PC-9 (cell line): ENCODE data around the gene LCN6. TPM values are rescaled to one million over a fixed set of nuclear protein-coding genes. Genes with fewer than 3 reads are reported as not detected.
A peak's percentile ranks its signal among the peaks of the same experiment; 100 is the strongest.

Experiments used
- BruUV-seq: library from RNA; stranded (reverse); fragments of 400-500 nt; replicated peaks from 2 replicates; lab custom pipeline; 2021; lab: Mats Ljungman, UMichigan
- CTCF ChIA-PET: fragments of 300-600 bp; sonication (Branson Sonifier 250); formaldehyde crosslinking; loops from one replicate; lab custom pipeline; 2022; ENCODE audit warnings: antibody characterized with exemption; lab: Charles Lee
- POLR2A ChIA-PET: fragments of 300-600 bp; sonication (Branson Sonifier 250); formaldehyde crosslinking; loops from one replicate; lab custom pipeline; 2022; ENCODE audit warnings: antibody characterized with exemption; ENCODE audit not compliant: unreplicated experiment; lab: Charles Lee
- DNase-seq, 2 experiments: peaks; one replicate each; pipeline versions ENCODE4 v3.0.0 to v3.0.0-alpha.2; 2015 to 2022; ENCODE audit warnings: mixed read lengths in 1 of 2
- H2AFZ ChIP-seq: fragments of 200-600 bp; sonication (generic); 2 replicates; pipeline ENCODE4 v1.8.1; 2017; ENCODE audit warnings: antibody characterized with exemption
- H3F3A ChIP-seq: fragments of 200-600 bp; sonication (generic); 2 replicates; pipeline ENCODE4 v1.8.1; 2017; ENCODE audit warnings: antibody characterized with exemption, mild to moderate bottlenecking, low read depth; ENCODE audit not compliant: insufficient read depth
- H3K27ac ChIP-seq: fragments of 200-600 bp; sonication (generic); 2 replicates; pipeline ENCODE4 v1.6.1; 2016; ENCODE audit warnings: mixed run types
- H3K27me3 ChIP-seq: fragments of 200-600 bp; sonication (generic); 2 replicates; pipeline ENCODE4 v1.6.1; 2016; ENCODE audit warnings: low read depth, mixed run types; ENCODE audit not compliant: insufficient read depth
- H3K36me3 ChIP-seq: fragments of 200-600 bp; sonication (generic); 2 replicates; pipeline ENCODE4 v1.6.1; 2016; ENCODE audit warnings: low read depth, mixed run types
- H3K4me1 ChIP-seq: fragments of 200-600 bp; sonication (generic); replicated peaks from 2 replicates; pipeline ENCODE4 v1.6.1; 2016; ENCODE audit warnings: mixed run types; ENCODE audit not compliant: insufficient read depth
- H3K4me2 ChIP-seq: fragments of 200-600 bp; sonication (generic); 2 replicates; pipeline ENCODE4 v1.6.1; 2017; ENCODE audit warnings: mixed run types
- H3K4me3 ChIP-seq: fragments of 200-600 bp; sonication (generic); 2 replicates; pipeline ENCODE4 v1.6.1; 2016; ENCODE audit warnings: mixed run types
- H3K79me2 ChIP-seq: fragments of 200-600 bp; sonication (generic); 2 replicates; pipeline ENCODE4 v1.6.1; 2017; ENCODE audit warnings: low read depth, mixed run types
- H3K9me2 ChIP-seq: fragments of 200-600 bp; sonication (generic); 2 replicates; pipeline ENCODE4 v1.8.1; 2017; ENCODE audit warnings: mild to moderate bottlenecking; ENCODE audit not compliant: insufficient read depth
- H3K9me3 ChIP-seq: fragments of 200-600 bp; sonication (generic); 2 replicates; pipeline ENCODE4 v1.8.1; 2016; ENCODE audit warnings: low read depth; ENCODE audit not compliant: insufficient read depth
- H4K20me1 ChIP-seq: fragments of 200-600 bp; sonication (generic); 2 replicates; pipeline ENCODE4 v1.8.1; 2017; ENCODE audit not compliant: insufficient read depth
- CTCF ChIP-seq: fragments of 200-600 bp; sonication (generic); conservative IDR thresholded peaks from 2 replicates; pipeline ENCODE4 v1.6.1; 2017; ENCODE audit warnings: mixed run types, antibody characterized with exemption, mild to moderate bottlenecking, moderate library complexity
- EZH2 ChIP-seq: fragments of 200-600 bp; sonication (generic); IDR thresholded peaks from 2 replicates; pipeline ENCODE4 v1.8.0; 2017; ENCODE audit warnings: antibody characterized with exemption, low read depth
- intact Hi-C: fragments of 100-400 bp; cut with micrococcal nuclease; formaldehyde crosslinking; loops from one replicate; pipeline ENCODE4 v1.10.0; 2022; ENCODE audit not compliant: unreplicated experiment
- total RNA-seq: library from RNA; stranded (reverse); gene quantifications from 2 replicates; pipeline ENCODE4 v1.2.3, GENCODE V29; 2021

The LCN6 gene
- total RNA-seq, 1 experiment from 2014 or later, result not detected

GRCh38 chr9:136714893-136715274, 33.4 kb downstream of the LCN6 start:
- H3K27me3 ChIP-seq, result no peaks in the 10 kb centered on the region
- peaks cover 17% of the 10 kb centered on the region for H3F3A ChIP-seq
- no peak overlapping the region for H3K4me2 ChIP-seq
- no peaks in the 10 kb centered on the region for H3K9me2 ChIP-seq
- intact Hi-C loops, result no loop called here
- DNase-seq, result no peak
- H2AFZ ChIP-seq, result no peak overlapping the region
- no peak overlapping the region for H3K27ac ChIP-seq
- no peak for TF ChIP-seq CTCF
- no peak for TF ChIP-seq EZH2
- H3K36me3 ChIP-seq, result no peaks in the 10 kb centered on the region
- H3K4me1 ChIP-seq, result peaks cover 10% of the 10 kb centered on the region
- ChIA-PET CTCF (no interaction called here), POLR2A (no interaction called here)
- no TSS peak for BruUV-seq
- H3K9me3 ChIP-seq, result no peaks in the 10 kb centered on the region
- no peaks in the 10 kb centered on the region for H4K20me1 ChIP-seq
- peaks cover 10% of the 10 kb centered on the region; the same call in 1 of the 2 replicates for H3K79me2 ChIP-seq
- no peak overlapping the region for H3K4me3 ChIP-seq

GRCh38 chr9:136714096-136714892, 34.0 kb downstream of the LCN6 start:
- POLR2A ChIA-PET, result no interaction called here
- no TSS peak for BruUV-seq

GRCh38 chr9:136713550-136713949, 34.8 kb downstream of the LCN6 start:
- no TSS peak for BruUV-seq
- H2AFZ ChIP-seq, result no peak overlapping the region
- no peak overlapping the region for H3K27ac ChIP-seq
- DNase-seq, result no peak
- no peaks in the 10 kb centered on the region for H3K9me2 ChIP-seq
- H3K4me1 ChIP-seq, result peaks cover 10% of the 10 kb centered on the region
- ChIA-PET POLR2A (no interaction called here), CTCF (no interaction called here)
- peaks cover 17% of the 10 kb centered on the region for H3F3A ChIP-seq
- H3K36me3 ChIP-seq, result no peaks in the 10 kb centered on the region
- peaks cover 10% of the 10 kb centered on the region; the same call in 1 of the 2 replicates for H3K79me2 ChIP-seq
- peak overlapping the region; percentile 91 for H3K4me2 ChIP-seq
- H4K20me1 ChIP-seq, result no peaks in the 10 kb centered on the region
- intact Hi-C loops, result no loop called here
- H3K27me3 ChIP-seq, result no peaks in the 10 kb centered on the region
- TF ChIP-seq EZH2 (no peak), CTCF (no peak)
- no peaks in the 10 kb centered on the region for H3K9me3 ChIP-seq
- H3K4me3 ChIP-seq, result peak overlapping the region; percentile 68

More at GRCh38 chr9:136714096-136714892, 34.0 kb downstream of the LCN6 start:
- H3K9me3 ChIP-seq, result no peaks in the 10 kb centered on the region
- no peak overlapping the region for H3K27ac ChIP-seq
- H3F3A ChIP-seq, result peaks cover 17% of the 10 kb centered on the region
- DNase-seq, result no peak
- H3K36me3 ChIP-seq, result no peaks in the 10 kb centered on the region
- no peaks in the 10 kb centered on the region for H4K20me1 ChIP-seq
- H3K4me2 ChIP-seq, result peak overlapping the region; percentile 91; the same call in 1 of the 2 replicates
- no peak overlapping the region for H3K4me3 ChIP-seq
- no peak overlapping the region for H2AFZ ChIP-seq
- H3K27me3 ChIP-seq, result no peaks in the 10 kb centered on the region
- intact Hi-C loops, result no loop called here
- H3K9me2 ChIP-seq, result no peaks in the 10 kb centered on the region
- TF ChIP-seq EZH2, result no peak
- no peak for TF ChIP-seq CTCF
- CTCF ChIA-PET, result no interaction called here
- H3K79me2 ChIP-seq, result peaks cover 10% of the 10 kb centered on the region; the same call in 1 of the 2 replicates
- peaks cover 10% of the 10 kb centered on the region for H3K4me1 ChIP-seq
